Activated CD4-positive, alpha-beta T cell treated with anti-CD3 and anti-CD28 coated beads, Interleukin-2, amount 50 U/mL, for 16 hours (primary cell): ENCODE results near the gene PLEKHG1.

Source experiments
- DNase-seq: peaks from one replicate; pipeline ENCODE4 v3.0.0-alpha.2; 2020

The PLEKHG1 gene

GRCh38 chr6:150590446-150590845 is 9.2 kb upstream of the PLEKHG1 start:
- no peak for DNase-seq

GRCh38 chr6:150592377-150592995 is 7.2 kb upstream of the PLEKHG1 start:
- no peak for DNase-seq

GRCh38 chr6:150593119-150593518 is 6.6 kb upstream of the PLEKHG1 start:
- no peak for DNase-seq

- DNase-seq, result no peak
Observed at GRCh38 chr6:150596439-150596838, 3.2 kb upstream of the PLEKHG1 start.

GRCh38 chr6:150598401-150598800 is 1.3 kb upstream of the PLEKHG1 start:
- no peak for DNase-seq

- DNase-seq, result no peak
Observed at GRCh38 chr6:150598858-150599198, 857 bp upstream of the PLEKHG1 start.

GRCh38 chr6:150600010-150600300 is 270 bp downstream of the PLEKHG1 start:
- no peak for DNase-seq

GRCh38 chr6:150600301-150601017 is 774 bp downstream of the PLEKHG1 start:
- DNase-seq, result peak; percentile 61

GRCh38 chr6:150601439-150601838 is 1.8 kb downstream of the PLEKHG1 start:
- DNase-seq, result no peak

- no peak for DNase-seq
Observed at GRCh38 chr6:150603176-150603575, 3.5 kb downstream of the PLEKHG1 start.

- DNase-seq, result no peak
Observed at GRCh38 chr6:150604467-150604866, 4.8 kb downstream of the PLEKHG1 start.

- DNase-seq, result no peak
Observed at GRCh38 chr6:150605333-150605732, 5.6 kb downstream of the PLEKHG1 start.

GRCh38 chr6:150606168-150606591 is 6.5 kb downstream of the PLEKHG1 start:
- DNase-seq, result no peak

- DNase-seq, result no peak
Observed at GRCh38 chr6:150606647-150607328, 7.1 kb downstream of the PLEKHG1 start.

- DNase-seq, result no peak
Observed at GRCh38 chr6:150607329-150607650, 7.6 kb downstream of the PLEKHG1 start.

GRCh38 chr6:150610584-150610983 is 10.9 kb downstream of the PLEKHG1 start:
- DNase-seq, result no peak

GRCh38 chr6:150613269-150613668 is 13.6 kb downstream of the PLEKHG1 start:
- no peak for DNase-seq

GRCh38 chr6:150615967-150616366 is 16.3 kb downstream of the PLEKHG1 start:
- no peak for DNase-seq

GRCh38 chr6:150616586-150616985 is 16.9 kb downstream of the PLEKHG1 start:
- DNase-seq, result no peak

- no peak for DNase-seq
Observed at GRCh38 chr6:150617062-150617461, 17.4 kb downstream of the PLEKHG1 start.

GRCh38 chr6:150617496-150618460 is 18.1 kb downstream of the PLEKHG1 start:
- no peak for DNase-seq

- DNase-seq, result no peak
Observed at GRCh38 chr6:150619275-150619674, 19.6 kb downstream of the PLEKHG1 start.

GRCh38 chr6:150620244-150620643 is 20.6 kb downstream of the PLEKHG1 start:
- DNase-seq, result no peak
